GM19463 (cell line): ENCODE measurements around the gene UPK3A.

Experiments
- ATAC-seq: cut with Tn5 transposase; IDR thresholded peaks from one replicate; pipeline ENCODE4 v1.9.1; 2021; ENCODE audit warnings: mild to moderate bottlenecking, moderate library complexity; ENCODE audit not compliant: unreplicated experiment

UPK3A gene

GRCh38 chr22:45308391-45308956 is 23.7 kb downstream of the UPK3A start:
- ATAC-seq: no peak

- ATAC-seq: no peak
Measured at GRCh38 chr22:45308957-45309421, 24.2 kb downstream of the UPK3A start.

- peak; percentile 81 for ATAC-seq
Measured at GRCh38 chr22:45309422-45310227, 24.9 kb downstream of the UPK3A start, which contains the start of gene FAM118A. FAM118A (plus strand) TSS chr22:45309934; CDS start chr22:45322380, 12,446 bp downstream.

GRCh38 chr22:45310331-45310976 is 25.7 kb downstream of the UPK3A start:
- ATAC-seq: no peak

- no peak for ATAC-seq
Measured at GRCh38 chr22:45310977-45311531, 26.3 kb downstream of the UPK3A start.

- no peak for ATAC-seq
Measured at GRCh38 chr22:45312415-45312814, 27.7 kb downstream of the UPK3A start.

GRCh38 chr22:45312856-45313255 is 28.1 kb downstream of the UPK3A start:
- ATAC-seq: no peak

- ATAC-seq: no peak
Measured at GRCh38 chr22:45314054-45314721, 29.4 kb downstream of the UPK3A start.

DNA sequence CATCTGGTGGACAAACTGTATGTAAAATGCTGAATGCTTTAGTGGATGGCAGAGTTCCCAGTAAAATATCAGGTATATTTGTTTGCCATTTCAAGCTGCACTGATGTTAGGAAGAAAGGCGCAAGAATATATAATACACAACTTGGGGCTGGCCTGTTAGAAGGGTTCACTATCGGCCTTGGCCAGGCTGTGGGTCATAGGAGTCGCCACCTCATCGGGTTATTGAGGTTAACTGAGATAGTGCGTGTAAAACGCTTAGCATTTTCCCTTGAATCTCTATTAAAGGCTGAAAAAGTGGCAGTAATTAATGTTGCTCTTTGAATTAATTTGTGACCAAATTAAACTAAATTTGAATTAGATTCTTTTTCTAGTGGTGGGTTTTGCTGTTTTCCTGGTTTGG is 30.0 kb downstream of the UPK3A start:
- no peak for ATAC-seq

DNA sequence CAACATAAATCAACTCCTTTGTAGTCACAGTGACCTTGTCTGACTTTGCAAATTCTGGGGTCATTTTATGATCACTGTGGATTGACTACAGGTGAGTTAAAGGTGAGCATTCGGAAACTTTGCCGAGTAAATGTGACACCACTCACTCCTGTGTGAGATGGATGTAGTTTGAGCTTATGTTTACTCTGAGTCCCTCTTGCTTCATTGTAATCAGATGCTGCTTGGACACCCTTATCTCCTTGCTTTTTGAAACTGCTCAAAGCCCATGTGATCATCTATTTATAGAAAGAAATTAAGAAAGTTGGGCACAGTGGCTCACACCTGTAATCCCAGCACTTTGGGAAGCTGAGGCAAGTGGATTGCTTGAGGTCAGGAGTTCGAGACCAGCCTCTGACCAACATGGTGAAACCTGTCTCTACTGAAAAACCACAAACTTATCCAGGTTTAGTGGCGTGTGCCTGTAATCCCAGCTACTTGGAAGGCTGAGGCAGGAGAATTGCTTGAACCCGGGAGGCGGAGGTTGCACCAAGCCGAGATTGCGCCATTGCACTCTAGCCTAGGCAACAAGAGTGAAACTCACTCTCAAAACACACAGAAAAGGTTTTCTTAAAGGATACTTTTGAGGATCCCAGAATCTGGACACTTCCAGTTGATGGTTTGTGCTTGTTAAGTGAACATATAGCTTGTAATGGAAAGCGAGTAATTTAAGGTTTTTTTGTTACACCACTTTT is 32.2 kb downstream of the UPK3A start:
- ATAC-seq: no peak

- no peak for ATAC-seq
Measured at GRCh38 chr22:45317551-45318167, 32.9 kb downstream of the UPK3A start.

DNA sequence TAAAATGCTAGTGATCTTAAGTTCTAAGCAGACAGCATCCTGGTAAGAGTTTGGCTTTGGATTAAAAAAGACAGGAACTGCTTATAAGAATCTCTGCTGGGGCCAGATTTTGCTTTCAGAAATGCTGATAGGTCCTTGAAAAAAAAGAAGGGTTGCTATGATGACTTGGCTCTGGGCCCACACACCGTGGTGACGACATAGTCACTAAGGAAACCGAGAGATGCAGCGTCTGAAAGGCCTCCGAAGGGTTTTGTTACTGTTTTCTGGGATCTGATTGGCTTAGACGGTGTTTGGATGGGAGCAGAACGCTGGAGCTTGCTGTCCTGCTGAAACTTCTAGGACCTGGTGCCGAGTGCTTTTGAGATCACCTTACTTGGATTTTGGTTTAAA is 33.4 kb downstream of the UPK3A start:
- no peak for ATAC-seq

DNA sequence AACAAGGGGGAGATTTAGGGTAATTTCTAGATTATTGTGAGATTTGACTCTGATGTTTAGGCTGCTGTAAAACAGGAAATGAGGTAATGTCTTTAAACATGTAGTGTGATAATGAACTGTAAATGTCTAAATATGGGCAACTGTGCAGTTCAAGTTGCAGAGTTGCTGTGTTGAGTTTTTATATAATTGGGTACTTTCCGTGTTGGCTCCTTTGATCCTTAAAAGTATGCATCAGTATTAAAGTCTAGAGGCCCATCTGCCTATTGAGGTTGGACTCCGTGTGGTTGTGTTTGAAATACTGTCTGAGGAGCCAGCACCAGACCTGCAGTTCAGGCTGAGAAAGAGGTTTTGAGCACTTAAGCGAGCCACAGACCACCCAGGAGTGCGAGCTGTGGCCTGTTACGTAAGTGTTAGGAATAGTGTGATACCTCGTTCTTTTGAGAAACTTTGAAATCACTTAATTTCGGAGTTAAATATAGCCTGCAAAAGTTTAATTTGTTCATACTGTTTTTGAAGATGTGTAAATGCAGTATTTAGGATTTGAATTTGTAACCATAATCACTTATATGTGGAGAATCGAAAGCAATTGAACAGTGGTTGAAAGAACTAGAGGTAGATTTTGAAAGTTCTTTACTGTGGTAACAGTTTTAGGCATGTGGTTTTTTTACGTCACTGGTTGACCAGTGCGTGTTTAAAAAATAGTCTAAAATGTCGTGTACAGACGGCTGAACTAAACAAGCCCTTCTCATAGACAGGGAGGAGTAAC is 34.0 kb downstream of the UPK3A start:
- ATAC-seq: no peak

DNA sequence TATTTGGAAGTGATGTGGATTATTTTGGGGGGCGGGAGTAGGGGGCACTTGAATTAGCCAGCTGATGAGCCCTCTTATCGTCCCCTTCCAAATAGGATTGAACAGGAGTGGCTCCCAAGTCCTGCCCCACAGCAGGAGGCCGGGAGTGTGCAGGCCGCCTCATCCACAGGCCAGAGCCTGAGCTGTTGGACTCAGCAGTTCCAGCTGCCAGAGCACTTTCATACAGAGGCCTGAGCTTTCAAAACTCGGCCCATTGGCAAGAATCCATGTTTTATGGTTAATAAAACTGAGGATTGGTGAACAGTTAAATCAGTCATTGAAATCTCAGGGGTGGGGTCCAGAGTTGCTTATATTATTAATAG is 34.6 kb downstream of the UPK3A start:
- no peak for ATAC-seq

DNA sequence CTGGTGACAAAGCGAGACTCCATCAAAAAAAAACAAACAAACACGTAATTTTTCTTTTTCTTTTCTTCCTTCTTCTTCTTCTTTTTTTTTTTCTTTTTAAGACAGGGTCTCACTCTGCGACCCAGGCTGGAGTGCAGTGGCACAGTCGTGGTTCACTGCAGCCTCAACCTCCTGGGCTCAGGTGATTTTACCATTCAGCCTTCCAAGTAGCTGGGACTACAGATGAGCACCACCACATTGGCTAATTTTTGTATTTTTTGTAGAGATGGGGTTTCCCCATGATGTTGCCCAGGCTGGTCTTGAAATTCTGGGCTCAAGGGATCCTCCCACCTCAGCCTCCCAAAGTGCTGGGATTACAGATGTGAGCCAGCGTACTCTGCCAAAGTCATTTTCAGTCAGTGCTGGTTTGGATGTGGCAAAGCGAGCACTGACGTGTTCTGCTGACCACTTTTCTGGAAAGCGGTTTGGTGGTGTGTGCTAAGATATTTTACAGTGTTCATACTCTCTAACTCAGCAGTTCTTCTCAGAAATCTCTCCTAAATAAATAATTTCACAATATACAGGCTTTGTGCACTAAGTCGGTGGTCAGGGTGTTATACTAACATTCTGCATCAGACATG is 35.7 kb downstream of the UPK3A start:
- no peak for ATAC-seq

GRCh38 chr22:45321827-45322226 is 37.1 kb downstream of the UPK3A start:
- ATAC-seq: no peak

DNA sequence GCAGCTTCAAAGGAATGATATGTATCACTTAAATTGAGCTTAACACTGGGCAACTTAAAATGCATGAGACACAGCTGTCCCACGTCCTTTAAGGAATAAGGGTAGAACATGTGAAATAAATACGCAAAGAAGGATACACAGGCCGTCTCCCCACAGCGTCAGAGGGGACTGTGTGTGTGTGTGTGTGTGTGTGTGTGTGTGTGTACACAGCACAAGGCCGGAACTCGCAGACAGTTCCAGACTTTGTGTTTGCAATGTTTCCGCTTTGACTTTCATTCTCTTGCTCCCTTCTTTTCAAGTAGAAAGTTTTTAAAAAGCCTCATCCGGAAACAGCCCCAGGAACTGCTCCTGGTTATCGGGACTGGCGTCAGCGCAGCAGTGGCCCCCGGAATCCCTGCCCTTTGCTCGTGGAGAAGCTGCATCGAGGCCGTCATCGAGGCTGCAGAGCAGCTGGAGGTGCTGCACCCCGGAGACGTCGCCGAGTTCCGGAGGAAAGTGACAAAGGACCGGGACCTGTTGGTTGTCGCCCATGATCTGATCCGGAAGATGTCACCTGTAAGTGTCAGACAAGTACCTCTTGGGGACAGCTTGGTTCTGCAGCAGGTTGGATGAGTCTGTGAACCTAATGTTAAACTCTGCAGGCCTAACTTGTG is 38.2 kb downstream of the UPK3A start:
- ATAC-seq: no peak

GRCh38 chr22:45323695-45324094 is 38.9 kb downstream of the UPK3A start:
- ATAC-seq: no peak
